GM23338 (cell line): ENCODE results near the gene TRHDE. TPM values are rescaled to one million over a fixed set of nuclear protein-coding genes. Genes with fewer than 3 reads are reported as not detected.

Experiments
- ATAC-seq: fragments of 200-7000 bp; cut with Tn5 transposase; 3 replicates; pipeline ENCODE4 v1.9.1; 2020
- DNase-seq: peaks from one replicate; pipeline ENCODE4 v3.0.0-alpha.2; 2015; ENCODE audit warnings: low spot score
- H2AFZ ChIP-seq: fragments of 200-600 bp; sonication (generic); 2 replicates; pipeline ENCODE4 v1.8.0; 2016; ENCODE audit warnings: antibody characterized with exemption, mild to moderate bottlenecking, moderate library complexity
- H3F3A ChIP-seq: fragments of 200-600 bp; sonication (generic); replicated peaks from 2 replicates; pipeline ENCODE4 v1.8.0; 2017; ENCODE audit warnings: antibody characterized with exemption, mixed run types, low read depth
- H3K27ac ChIP-seq: fragments of 200-600 bp; sonication (generic); 2 replicates; pipeline ENCODE4 v1.6.1; 2016; ENCODE audit warnings: low read depth
- H3K27me3 ChIP-seq: fragments of 200-600 bp; sonication (generic); 2 replicates; pipeline ENCODE4 v1.8.0; 2016; ENCODE audit warnings: mild to moderate bottlenecking, mixed run types, moderate library complexity; ENCODE audit not compliant: insufficient read depth
- H3K36me3 ChIP-seq: fragments of 200-600 bp; sonication (generic); 2 replicates; pipeline ENCODE4 v1.8.0; 2016; ENCODE audit warnings: mild to moderate bottlenecking; ENCODE audit not compliant: insufficient read depth
- H3K4me1 ChIP-seq: fragments of 200-600 bp; sonication (generic); 2 replicates; pipeline ENCODE4 v1.8.0; 2016; ENCODE audit warnings: mild to moderate bottlenecking, moderate library complexity; ENCODE audit not compliant: insufficient read depth
- H3K4me2 ChIP-seq: fragments of 200-600 bp; sonication (generic); 2 replicates; pipeline ENCODE4 v1.7.1; 2017; ENCODE audit warnings: mixed run types
- H3K4me3 ChIP-seq: fragments of 200-600 bp; sonication (generic); 2 replicates; pipeline ENCODE4 v1.6.1; 2016; ENCODE audit warnings: mixed run types
- H3K79me2 ChIP-seq: fragments of 200-600 bp; sonication (generic); replicated peaks from 2 replicates; pipeline ENCODE4 v1.8.0; 2017; ENCODE audit warnings: mild to moderate bottlenecking; ENCODE audit not compliant: insufficient read depth
- H3K9me2 ChIP-seq: fragments of 200-600 bp; sonication (generic); 2 replicates; pipeline ENCODE4 v1.8.0; 2017; ENCODE audit not compliant: insufficient read depth
- H4K20me1 ChIP-seq: fragments of 200-600 bp; sonication (generic); replicated peaks from 2 replicates; pipeline ENCODE4 v1.8.0; 2017; ENCODE audit warnings: mild to moderate bottlenecking; ENCODE audit not compliant: insufficient read depth
- H3K27ac Mint-ChIP-seq: 2 replicates; pipeline ENCODE4 v1.8.0; 2020; ENCODE audit warnings: inconsistent platforms, mild to moderate bottlenecking, moderate library complexity, mixed read lengths
- H3K27me3 Mint-ChIP-seq: 3 replicates; pipeline ENCODE4 v1.8.0; 2022; ENCODE audit warnings: low read depth, mild to moderate bottlenecking, moderate library complexity, mixed read lengths, inconsistent platforms; ENCODE audit not compliant: insufficient read depth, poor library complexity
- H3K36me3 Mint-ChIP-seq: 3 replicates; pipeline ENCODE4 v1.8.0; 2021; ENCODE audit warnings: low read depth, mild to moderate bottlenecking, inconsistent platforms, moderate library complexity, mixed read lengths
- H3K4me1 Mint-ChIP-seq: 3 replicates; pipeline ENCODE4 v1.8.0; 2020; ENCODE audit warnings: mild to moderate bottlenecking, inconsistent platforms, mixed read lengths
- H3K4me3 Mint-ChIP-seq: 3 replicates; pipeline ENCODE4 v1.8.0; 2021; ENCODE audit warnings: moderate library complexity, mild to moderate bottlenecking, inconsistent platforms, mixed read lengths
- H3K9me3 Mint-ChIP-seq: 3 replicates; pipeline ENCODE4 v1.8.0; 2020; ENCODE audit warnings: moderate library complexity, mild to moderate bottlenecking, inconsistent platforms, mixed read lengths
- CREB1 ChIP-seq: fragments of 250-450 bp; sonication (Bioruptor Pico); IDR thresholded peaks from 2 replicates; pipeline ENCODE4 v1.5.0; 2020; ENCODE audit warnings: low read depth, mild to moderate bottlenecking, moderate library complexity
- CTCF ChIP-seq, 2 experiments: fragments of 200-600 bp in 1 of 2; sonication (generic) in 1 of 2; conservative IDR thresholded peaks; 2 replicates each; pipeline versions ENCODE4 v1.5.1 to v1.6.1; 2016 to 2017; ENCODE audit warnings: antibody characterized with exemption in 2 of 2, low read depth in 2 of 2, mild to moderate bottlenecking in 2 of 2, moderate library complexity in 1 of 2
- ETS1 ChIP-seq: IDR thresholded peaks from 2 replicates; pipeline ENCODE4 v1.6.1; 2016; ENCODE audit warnings: antibody characterized with exemption
- EZH2 ChIP-seq: fragments of 200-600 bp; sonication (generic); IDR thresholded peaks from one replicate; pipeline ENCODE4 v1.8.0; 2017; ENCODE audit warnings: antibody characterized with exemption, mild to moderate bottlenecking, low read depth; ENCODE audit not compliant: unreplicated experiment
- JUNB ChIP-seq: IDR thresholded peaks from one replicate; pipeline ENCODE4 v1.6.1; 2016; ENCODE audit warnings: antibody characterized with exemption; ENCODE audit not compliant: unreplicated experiment
- POLR2AphosphoS5 ChIP-seq: IDR thresholded peaks from 2 replicates; pipeline ENCODE4 v1.6.1; 2016; ENCODE audit warnings: antibody characterized with exemption, low read depth
- ZNF114 ChIP-seq: fragments of 250-450 bp; sonication (Bioruptor Pico); IDR thresholded peaks from 2 replicates; pipeline ENCODE4 v1.5.0; 2020; ENCODE audit warnings: mild to moderate bottlenecking, moderate library complexity
- ZNF462 ChIP-seq: fragments of 250-450 bp; sonication (Bioruptor Pico); IDR thresholded peaks from 2 replicates; pipeline ENCODE4 v1.5.0; 2020; ENCODE audit warnings: mild to moderate bottlenecking, moderate library complexity
- polyA plus RNA-seq: library from polyadenylated mRNA; unstranded; fragments of >200 nt; fragmentation: Nextera tagmentation; extraction: Ambion mirVana; gene quantifications from 2 replicates; pipeline ENCODE4 v1.2.1, GENCODE V29; 2016
- total RNA-seq: library from RNA; depleted of rRNA; stranded (reverse); fragments of >200 nt; shearing (Covaris generic); gene quantifications from 2 replicates; pipeline ENCODE4 v1.2.3, GENCODE V29; 2014

TRHDE gene
- total and polyA plus RNA-seq, 2 experiments from 2014 or later: 1.3 to 7.7 TPM

- peak; percentile 83 for ATAC-seq
- Mint-ChIP-seq H3K4me3 (no peak overlapping the region), H3K36me3 (no peaks in the 10 kb centered on the region), H3K27ac (no peak overlapping the region), H3K9me3 (no peaks in the 10 kb centered on the region; the same call in 2 of the 3 replicates), H3K4me1 (peaks cover 21% of the 10 kb centered on the region), H3K27me3 (no peaks in the 10 kb centered on the region)
- Histone ChIP-seq H4K20me1 (no peaks in the 10 kb centered on the region), H3K4me3 (no peak overlapping the region), H3K27me3 (no peaks in the 10 kb centered on the region), H3K27ac (no peak overlapping the region), H3K9me2 (no peaks in the 10 kb centered on the region), H3F3A (no peaks in the 10 kb centered on the region), H3K4me2 (no peak overlapping the region), H2AFZ (no peak overlapping the region), H3K79me2 (peaks cover 10% of the 10 kb centered on the region), H3K4me1 (peaks cover 22% of the 10 kb centered on the region), H3K36me3 (no peaks in the 10 kb centered on the region)
- DNase-seq: peak; percentile 48
- no peak for TF ChIP-seq ETS1
- TF ChIP-seq CREB1: no peak
- no peak for TF ChIP-seq POLR2AphosphoS5
- TF ChIP-seq EZH2: no peak
- TF ChIP-seq JUNB: no peak
- TF ChIP-seq CTCF (conservative IDR thresholded peaks at IDR 0.05; ENCODE audit: low read depth in 2 of 2): peak; percentile 79 to 81
- no peak for TF ChIP-seq ZNF114 (CRISPR knock-in tag)
- TF ChIP-seq ZNF462 (CRISPR knock-in tag): no peak
Observed at GRCh38 chr12:72282721-72283120, 10.6 kb downstream of the TRHDE start.
